Left ventricle myocardium inferior (tissue), 1 donor: ENCODE data around the gene SEPHS2. TPM values are rescaled to one million over a fixed set of nuclear protein-coding genes. Genes with fewer than 3 reads are reported as not detected.

Experiments used
- DNase-seq: peaks from one replicate; pipeline ENCODE4 v3.0.0-alpha.2; 2020
- H3K27ac ChIP-seq: fragments of 200-600 bp; replicated peaks from 2 replicates; pipeline ENCODE4 v1.8.0; 2021
- H3K27me3 ChIP-seq: fragments of 200-600 bp; 2 replicates; pipeline ENCODE4 v1.8.0; 2021; ENCODE audit warnings: low read depth
- H3K36me3 ChIP-seq: fragments of 200-600 bp; 2 replicates; pipeline ENCODE4 v1.8.0; 2021
- H3K4me1 ChIP-seq: fragments of 200-600 bp; 2 replicates; pipeline ENCODE4 v1.8.0; 2021
- H3K4me3 ChIP-seq: fragments of 200-600 bp; 2 replicates; pipeline ENCODE4 v1.8.0; 2021; ENCODE audit warnings: mild to moderate bottlenecking, moderate library complexity
- H3K9me3 ChIP-seq: fragments of 200-600 bp; replicated peaks from 2 replicates; pipeline ENCODE4 v1.8.0; 2021
- intact Hi-C: fragments of 100-400 bp; cut with micrococcal nuclease; formaldehyde crosslinking; loops from one replicate; pipeline ENCODE4 v1.11.0; 2022
- total RNA-seq: library from RNA; stranded (reverse); fragmentation: NEBNext Ultra II Directional; extraction: Animal tissue kit (Norgen Biotek cat#: 25700); gene quantifications from one replicate; pipeline ENCODE4 v1.2.1, GENCODE V29; 2021
- TF ChIP-seq, protein P1 (sequence below): fragments of 200-600 bp; IDR thresholded peaks from 2 replicates; pipeline ENCODE4 v1.8.0; 2021; ENCODE audit warnings: antibody characterized with exemption, mild to moderate bottlenecking, borderline replicate concordance
- donor health status: DM: no; HTN: yes; CAD: no; lungs with severe emphysema.

Gene SEPHS2
- total RNA-seq, 1 donor from 2014 or later, result 29.8 TPM

GRCh38 chr16:30414159-30414558, 31.5 kb downstream of the SEPHS2 start:
- intact Hi-C loops, result no loop called here
- Histone ChIP-seq H3K4me1 (peaks cover 26% of the 10 kb centered on the region), H3K36me3 (peaks cover 15% of the 10 kb centered on the region), H3K4me3 (no peak overlapping the region), H3K9me3 (no peaks in the 10 kb centered on the region), H3K27me3 (no peaks in the 10 kb centered on the region), H3K27ac (peak overlapping the region; percentile 51)
- TF ChIP-seq, protein P1, sequence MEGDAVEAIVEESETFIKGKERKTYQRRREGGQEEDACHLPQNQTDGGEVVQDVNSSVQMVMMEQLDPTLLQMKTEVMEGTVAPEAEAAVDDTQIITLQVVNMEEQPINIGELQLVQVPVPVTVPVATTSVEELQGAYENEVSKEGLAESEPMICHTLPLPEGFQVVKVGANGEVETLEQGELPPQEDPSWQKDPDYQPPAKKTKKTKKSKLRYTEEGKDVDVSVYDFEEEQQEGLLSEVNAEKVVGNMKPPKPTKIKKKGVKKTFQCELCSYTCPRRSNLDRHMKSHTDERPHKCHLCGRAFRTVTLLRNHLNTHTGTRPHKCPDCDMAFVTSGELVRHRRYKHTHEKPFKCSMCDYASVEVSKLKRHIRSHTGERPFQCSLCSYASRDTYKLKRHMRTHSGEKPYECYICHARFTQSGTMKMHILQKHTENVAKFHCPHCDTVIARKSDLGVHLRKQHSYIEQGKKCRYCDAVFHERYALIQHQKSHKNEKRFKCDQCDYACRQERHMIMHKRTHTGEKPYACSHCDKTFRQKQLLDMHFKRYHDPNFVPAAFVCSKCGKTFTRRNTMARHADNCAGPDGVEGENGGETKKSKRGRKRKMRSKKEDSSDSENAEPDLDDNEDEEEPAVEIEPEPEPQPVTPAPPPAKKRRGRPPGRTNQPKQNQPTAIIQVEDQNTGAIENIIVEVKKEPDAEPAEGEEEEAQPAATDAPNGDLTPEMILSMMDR, result no peak
- DNase-seq, result no peak

- Histone ChIP-seq H3K9me3 (no peaks in the 10 kb centered on the region), H3K4me3 (no peak overlapping the region), H3K27me3 (no peaks in the 10 kb centered on the region), H3K27ac (peak overlapping the region; percentile 51), H3K4me1 (peaks cover 32% of the 10 kb centered on the region), H3K36me3 (peaks cover 15% of the 10 kb centered on the region)
- DNase-seq, result no peak
- TF ChIP-seq, protein P1, result no peak
- intact Hi-C loops, result no loop called here
Measured at GRCh38 chr16:30413112-30413806, 32.4 kb downstream of the SEPHS2 start.

DNA sequence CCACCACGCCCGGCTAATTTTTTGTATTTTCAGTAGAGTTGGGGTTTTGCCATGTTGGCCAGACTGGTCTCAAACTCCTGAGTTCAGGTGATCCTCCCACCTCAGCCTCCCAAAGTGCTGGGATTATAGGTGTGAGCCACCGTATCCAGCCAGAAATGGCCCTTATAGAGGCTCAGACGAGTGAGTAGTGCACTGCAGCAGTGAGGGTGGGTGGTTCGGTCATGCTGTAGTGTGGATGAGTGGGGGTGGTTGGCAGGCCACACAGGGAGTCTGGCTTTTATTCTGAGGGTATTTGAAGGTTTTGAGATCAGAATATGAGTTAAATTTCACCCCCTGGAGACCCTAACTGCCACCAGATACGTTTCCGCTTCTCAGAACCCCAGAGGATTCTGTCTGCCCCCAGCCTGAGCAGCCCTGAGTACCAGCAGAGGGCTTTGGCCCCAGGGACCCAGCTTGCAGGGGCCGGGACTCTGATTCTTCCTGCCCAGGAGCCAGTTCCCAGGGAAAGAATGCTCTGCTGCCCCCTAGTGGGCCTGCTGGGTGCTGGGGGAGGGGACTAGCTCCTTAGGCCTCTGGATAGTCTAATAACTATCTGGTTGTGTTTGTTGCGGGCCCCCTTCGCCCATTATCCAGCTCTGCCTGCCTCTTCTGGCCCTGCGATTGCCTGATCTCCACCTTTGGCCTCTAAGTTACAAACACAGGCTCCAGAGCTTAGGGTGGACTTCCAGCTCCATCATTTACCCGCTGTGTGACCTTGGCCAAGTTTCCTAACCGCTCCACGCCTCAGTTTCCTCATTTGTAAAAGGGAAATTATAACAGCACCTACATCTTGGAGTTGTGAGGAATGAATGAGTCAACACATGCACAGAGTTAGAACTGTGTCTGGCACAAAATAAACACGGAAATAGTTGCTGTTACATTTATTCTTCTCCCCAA, 36.3 kb downstream of the SEPHS2 start:
- TF ChIP-seq, protein P1, result peak; percentile 96
- peak; percentile 90 for DNase-seq
- peaks cover 37% of the 10 kb centered on the region for H3K4me1 ChIP-seq
- peak overlapping the region; percentile 18 for H3K4me3 ChIP-seq
- peaks cover 15% of the 10 kb centered on the region for H3K36me3 ChIP-seq
- peak overlapping the region; percentile 52 for H3K27ac ChIP-seq
- intact Hi-C loops, result no loop called here
- no peaks in the 10 kb centered on the region for H3K9me3 ChIP-seq
- no peaks in the 10 kb centered on the region for H3K27me3 ChIP-seq

DNA sequence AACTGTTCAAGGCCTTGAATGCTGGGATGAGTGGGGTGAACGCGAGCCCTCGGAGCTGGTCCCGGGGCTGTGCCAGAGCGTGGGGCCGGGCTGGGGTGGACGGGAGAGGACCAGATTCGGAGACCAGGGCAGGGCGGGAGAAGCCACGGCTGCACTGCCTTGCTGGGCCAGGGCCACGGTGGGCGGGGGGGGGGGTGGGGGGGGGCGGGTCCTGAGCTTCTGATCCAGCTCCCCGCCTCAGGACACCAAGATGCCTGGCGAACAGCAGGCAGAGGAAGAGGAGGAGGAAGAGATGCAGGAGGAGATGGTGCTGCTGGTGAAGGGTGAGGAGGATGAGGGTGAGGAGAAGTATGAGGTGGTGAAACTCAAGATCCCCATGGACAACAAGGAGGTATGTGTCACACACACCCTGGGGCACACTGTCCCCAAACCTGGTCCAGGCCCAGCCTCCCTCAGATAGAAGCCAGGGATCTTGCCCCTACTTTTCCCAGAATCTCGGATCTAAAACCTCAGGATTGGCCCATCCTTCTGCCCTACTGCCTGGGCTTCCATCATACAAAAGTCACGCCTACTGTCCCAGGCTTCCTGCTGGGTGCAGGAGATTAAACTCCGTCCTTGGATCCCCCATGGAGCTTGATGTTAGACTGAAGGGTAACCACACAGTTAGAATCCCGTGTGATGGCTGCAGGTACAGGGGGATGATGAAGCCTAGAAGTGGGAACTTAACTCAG, 37.7 kb downstream of the SEPHS2 start:
- Histone ChIP-seq H3K27me3 (no peaks in the 10 kb centered on the region), H3K4me3 (peak overlapping the region; percentile 80), H3K9me3 (no peaks in the 10 kb centered on the region), H3K36me3 (peaks cover 11% of the 10 kb centered on the region), H3K27ac (peak overlapping the region; percentile 88), H3K4me1 (peaks cover 37% of the 10 kb centered on the region)
- TF ChIP-seq, protein P1, result no peak
- intact Hi-C loops, result no loop called here
- DNase-seq, result no peak

DNA sequence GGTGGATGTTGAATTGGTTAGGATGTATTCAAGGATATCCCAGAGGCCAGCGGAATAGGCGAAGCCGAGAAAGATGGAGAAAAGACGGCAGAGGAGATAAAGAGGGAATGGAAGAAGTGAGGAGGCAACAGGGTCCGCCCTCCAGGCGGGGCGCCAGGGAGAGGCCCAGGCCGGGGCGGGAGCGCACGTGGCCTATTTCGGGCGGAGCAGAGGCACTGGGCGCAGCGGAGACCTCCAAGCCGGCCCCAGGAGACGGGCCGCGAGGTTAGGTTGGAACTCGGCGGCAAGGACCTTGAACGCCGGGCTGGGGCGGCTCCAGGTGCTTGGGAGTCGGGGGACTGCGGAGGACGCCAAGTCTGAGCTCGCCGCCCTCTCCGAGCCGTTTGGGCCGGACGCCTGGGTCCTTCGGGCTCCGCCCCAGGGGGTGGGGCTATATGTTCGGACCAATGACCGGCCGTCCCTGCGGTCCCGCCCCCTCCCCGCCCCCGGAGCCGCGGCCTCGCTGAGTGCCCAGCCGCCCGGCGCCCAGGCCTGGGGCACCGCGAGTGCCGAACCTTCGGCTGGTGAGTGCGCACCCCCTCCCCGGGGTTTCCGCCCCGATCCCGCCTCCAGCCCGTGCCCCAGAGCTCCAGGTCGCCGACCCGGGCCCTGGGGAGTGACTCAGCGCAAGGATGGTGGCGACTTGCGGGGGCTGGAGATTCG, 38.4 kb downstream of the SEPHS2 start, which contains the start of gene ZNF771:
Gene ZNF771 (plus strand): TSS at position 505 of the 702 bp plus-strand sequence. CDS start 448 bp downstream, outside the sequence.
- intact Hi-C loops, result no loop called here
- peak; percentile 96 for DNase-seq
- peaks cover 37% of the 10 kb centered on the region for H3K4me1 ChIP-seq
- peaks cover 11% of the 10 kb centered on the region for H3K36me3 ChIP-seq
- peak within 1 kb of the TSS; percentile 80 for H3K4me3 ChIP-seq
- H3K27ac ChIP-seq, result peak within 1 kb of the TSS; percentile 88
- TF ChIP-seq, protein P1, result peak; percentile 12
- H3K27me3 ChIP-seq, result no peaks in the 10 kb centered on the region
- H3K9me3 ChIP-seq, result no peaks in the 10 kb centered on the region
